Lower lobe of right lung (tissue), 2 donors: ENCODE measurements around the gene DUOX2. TPM values are rescaled to one million over a fixed set of nuclear protein-coding genes. Genes with fewer than 3 reads are reported as not detected.

Experiments used
- ATAC-seq, 2 donors: fragments of 200-7000 bp; cut with Tn5 transposase; one replicate each; pipeline ENCODE4 v1.9.1; 2020 to 2022; ENCODE audit warnings: mild to moderate bottlenecking in 2 of 2, moderate library complexity in 2 of 2
- DNase-seq: peaks from one replicate; pipeline ENCODE4 v3.0.0-alpha.2; 2020
- H3K27ac ChIP-seq: fragments of 200-600 bp; one replicate; pipeline ENCODE4 v1.8.0; 2022
- H3K27me3 ChIP-seq: fragments of 200-600 bp; one replicate; pipeline ENCODE4 v1.8.0; 2022; ENCODE audit warnings: low read depth
- H3K36me3 ChIP-seq: fragments of 200-600 bp; one replicate; pipeline ENCODE4 v1.8.0; 2022; ENCODE audit warnings: mild to moderate bottlenecking
- H3K4me1 ChIP-seq: fragments of 200-600 bp; one replicate; pipeline ENCODE4 v1.8.0; 2022
- H3K4me3 ChIP-seq: fragments of 200-600 bp; one replicate; pipeline ENCODE4 v1.8.0; 2022; ENCODE audit warnings: mild to moderate bottlenecking
- H3K9me3 ChIP-seq: fragments of 200-600 bp; one replicate; pipeline ENCODE4 v1.8.0; 2022
- intact Hi-C: fragments of 100-400 bp; cut with DNase I; formaldehyde crosslinking; loops from one replicate; pipeline ENCODE4 v1.11.0; 2022
- long read RNA-seq: library from polyadenylated mRNA; unstranded; transcript quantifications from one replicate; pipeline ENCODE4 v2.0.0, GENCODE V29; 2021
- total RNA-seq: library from RNA; stranded (reverse); fragmentation: NEBNext Ultra II Directional; extraction: Animal tissue kit (Norgen Biotek cat#: 25700); gene quantifications from one replicate; pipeline ENCODE4 v1.2.1, GENCODE V29; 2021
- TF ChIP-seq, protein P1 (sequence below): fragments of 200-600 bp; IDR thresholded peaks from one replicate; pipeline ENCODE4 v1.8.0; 2022; ENCODE audit warnings: antibody characterized with exemption, mild to moderate bottlenecking
- donor health status: DM: no; HTN: yes; CAD: no; lungs with severe emphysema.

DUOX2 gene
- total RNA-seq: 4.0 TPM
- long read RNA-seq, partial matches to known transcripts: 1 of 1 reads
- long read RNA-seq, other reads (novel, unspliced or antisense): 0 of 1 reads

DNA sequence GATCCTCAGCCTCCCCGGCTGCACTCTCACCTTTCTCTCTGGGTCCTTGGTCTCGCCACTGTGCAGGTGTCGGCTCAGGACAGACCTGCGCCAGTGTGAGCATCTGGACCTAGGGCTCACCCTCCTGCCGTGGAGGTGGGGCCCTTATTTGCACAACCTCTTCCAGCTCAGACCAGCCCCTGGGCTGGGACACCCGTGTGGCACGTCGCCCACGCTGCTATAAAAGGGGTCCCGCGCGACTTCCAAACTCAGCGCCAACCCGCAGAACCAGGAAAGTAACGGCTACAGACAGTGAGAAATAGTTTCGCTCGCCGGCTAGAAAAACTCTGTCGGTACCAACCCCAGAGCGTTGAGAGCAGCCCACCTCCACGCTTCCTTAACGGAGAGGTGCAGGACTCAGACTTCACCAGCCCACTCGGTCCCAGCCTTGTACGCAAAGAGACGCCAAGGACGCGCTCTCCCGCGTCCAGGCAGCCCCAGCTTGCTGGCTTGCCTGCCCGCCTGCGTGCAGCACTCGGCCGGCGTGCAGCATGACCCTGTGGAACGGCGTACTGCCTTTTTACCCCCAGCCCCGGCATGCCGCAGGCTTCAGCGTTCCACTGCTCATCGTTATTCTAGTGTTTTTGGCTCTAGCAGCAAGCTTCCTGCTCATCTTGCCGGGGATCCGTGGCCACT, at the start of gene DUOX2, which contains the start of gene DUOXA2:
Gene DUOX2 (minus strand): TSS at position 97 of the 675 bp plus-strand sequence. CDS start 761 bp downstream, outside the sequence.
Gene DUOXA2 (plus strand): TSS at position 251 of the 675 bp plus-strand sequence. CDS start 280 bp downstream, at position 531.
- ATAC-seq (peak in 1 of 2 donors; percentile 2), DNase-seq (no peak)
- TF ChIP-seq, protein P1, sequence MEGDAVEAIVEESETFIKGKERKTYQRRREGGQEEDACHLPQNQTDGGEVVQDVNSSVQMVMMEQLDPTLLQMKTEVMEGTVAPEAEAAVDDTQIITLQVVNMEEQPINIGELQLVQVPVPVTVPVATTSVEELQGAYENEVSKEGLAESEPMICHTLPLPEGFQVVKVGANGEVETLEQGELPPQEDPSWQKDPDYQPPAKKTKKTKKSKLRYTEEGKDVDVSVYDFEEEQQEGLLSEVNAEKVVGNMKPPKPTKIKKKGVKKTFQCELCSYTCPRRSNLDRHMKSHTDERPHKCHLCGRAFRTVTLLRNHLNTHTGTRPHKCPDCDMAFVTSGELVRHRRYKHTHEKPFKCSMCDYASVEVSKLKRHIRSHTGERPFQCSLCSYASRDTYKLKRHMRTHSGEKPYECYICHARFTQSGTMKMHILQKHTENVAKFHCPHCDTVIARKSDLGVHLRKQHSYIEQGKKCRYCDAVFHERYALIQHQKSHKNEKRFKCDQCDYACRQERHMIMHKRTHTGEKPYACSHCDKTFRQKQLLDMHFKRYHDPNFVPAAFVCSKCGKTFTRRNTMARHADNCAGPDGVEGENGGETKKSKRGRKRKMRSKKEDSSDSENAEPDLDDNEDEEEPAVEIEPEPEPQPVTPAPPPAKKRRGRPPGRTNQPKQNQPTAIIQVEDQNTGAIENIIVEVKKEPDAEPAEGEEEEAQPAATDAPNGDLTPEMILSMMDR: no peak
- peaks cover 80% of the 10 kb centered on the region for H3K27me3 ChIP-seq
- H3K4me3 ChIP-seq: no peak within 1 kb of the TSS
- intact Hi-C loops: no loop called here
- no peaks in the 10 kb centered on the region for H3K9me3 ChIP-seq
- H3K4me1 ChIP-seq: peaks cover 42% of the 10 kb centered on the region
- H3K36me3 ChIP-seq: peaks cover 6% of the 10 kb centered on the region
- H3K27ac ChIP-seq: no peak within 1 kb of the TSS

DNA sequence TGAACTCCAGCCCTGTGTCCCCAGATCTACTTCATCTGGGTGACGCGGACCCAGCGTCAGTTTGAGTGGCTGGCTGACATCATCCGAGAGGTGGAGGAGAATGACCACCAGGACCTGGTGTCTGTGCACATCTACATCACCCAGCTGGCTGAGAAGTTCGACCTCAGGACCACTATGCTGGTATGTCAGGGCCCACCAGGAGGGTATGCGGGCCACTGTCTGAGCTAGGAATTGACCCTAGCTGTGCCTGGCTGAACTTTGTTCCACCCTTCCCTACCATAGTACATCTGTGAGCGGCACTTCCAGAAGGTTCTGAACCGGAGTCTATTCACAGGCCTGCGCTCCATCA, 49.5 kb upstream of the DUOX2 start:
- peak overlapping the region; percentile 63 for H3K27ac ChIP-seq
- intact Hi-C loops: no loop called here
- DNase-seq (no peak), ATAC-seq (no peak)
- H3K4me3 ChIP-seq: no peak overlapping the region
- TF ChIP-seq, protein P1: no peak
- H3K27me3 ChIP-seq: no peaks in the 10 kb centered on the region
- H3K36me3 ChIP-seq: peaks cover 16% of the 10 kb centered on the region
- H3K4me1 ChIP-seq: peaks cover 69% of the 10 kb centered on the region
- H3K9me3 ChIP-seq: no peaks in the 10 kb centered on the region

DNA sequence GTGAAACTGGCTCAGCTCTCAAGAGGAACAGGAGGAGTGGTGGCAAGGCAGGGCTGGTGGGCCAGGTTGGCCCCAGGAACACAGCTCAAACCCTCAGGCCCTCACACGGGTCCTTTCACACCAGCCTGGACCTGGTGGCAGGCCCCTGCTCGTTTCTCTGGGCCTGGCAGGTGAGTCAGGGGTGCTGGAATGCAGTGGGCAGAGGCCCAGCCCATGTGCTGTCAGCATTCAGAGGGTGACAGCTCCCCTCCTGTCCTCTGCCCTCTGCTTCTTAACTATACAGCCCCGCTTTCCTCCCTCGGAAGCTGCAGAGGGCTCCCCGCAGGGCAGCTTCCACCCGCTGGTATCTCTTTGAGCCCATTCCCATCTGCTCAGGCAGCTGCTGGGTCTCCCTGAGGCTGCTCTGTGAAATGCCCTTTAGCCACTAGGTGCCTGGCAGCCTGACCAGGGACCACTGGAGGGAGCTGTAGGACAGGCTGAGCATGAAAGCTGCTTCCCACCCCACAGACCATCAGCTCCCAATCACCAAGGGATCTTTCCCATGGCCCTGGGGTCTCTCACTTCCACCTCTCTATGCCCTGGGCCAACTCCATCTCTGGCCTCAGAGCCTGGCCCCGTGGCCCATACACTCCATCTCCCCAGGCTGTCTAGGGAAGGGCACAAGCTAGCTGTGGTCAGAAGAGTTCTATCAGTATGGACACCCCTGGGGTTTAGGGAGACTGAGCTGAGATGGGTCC, 49.0 kb upstream of the DUOX2 start:
- peaks cover 19% of the 10 kb centered on the region for H3K36me3 ChIP-seq
- intact Hi-C loops: no loop called here
- no peak overlapping the region for H3K4me3 ChIP-seq
- H3K27me3 ChIP-seq: no peaks in the 10 kb centered on the region
- peak; percentile 77 for DNase-seq
- H3K4me1 ChIP-seq: peaks cover 69% of the 10 kb centered on the region
- no peaks in the 10 kb centered on the region for H3K9me3 ChIP-seq
- peak; percentile 67 to 68 for ATAC-seq
- TF ChIP-seq, protein P1: peak; percentile 84
- peak overlapping the region; percentile 63 for H3K27ac ChIP-seq

DNA sequence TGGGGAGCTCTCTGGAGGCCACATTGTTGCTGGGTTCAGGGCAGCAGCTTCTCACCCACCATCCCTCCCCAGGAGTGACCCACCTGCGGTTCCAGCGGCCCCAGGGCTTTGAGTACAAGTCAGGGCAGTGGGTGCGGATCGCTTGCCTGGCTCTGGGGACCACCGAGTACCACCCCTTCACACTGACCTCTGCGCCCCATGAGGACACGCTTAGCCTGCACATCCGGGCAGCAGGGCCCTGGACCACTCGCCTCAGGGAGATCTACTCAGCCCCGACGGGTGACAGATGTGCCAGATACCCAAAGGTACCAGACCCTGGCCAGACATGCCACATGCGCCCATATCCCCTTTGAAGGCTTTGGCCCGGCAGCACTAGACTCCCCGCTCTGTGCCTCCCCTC, 47.7 kb upstream of the DUOX2 start:
- TF ChIP-seq, protein P1: no peak
- Histone ChIP-seq H3K4me3 (no peak overlapping the region), H3K36me3 (peaks cover 30% of the 10 kb centered on the region), H3K9me3 (no peaks in the 10 kb centered on the region), H3K27ac (peak overlapping the region; percentile 32), H3K27me3 (no peaks in the 10 kb centered on the region), H3K4me1 (peaks cover 69% of the 10 kb centered on the region)
- ATAC-seq (no peak), DNase-seq (no peak)
- intact Hi-C loops: no loop called here

DNA sequence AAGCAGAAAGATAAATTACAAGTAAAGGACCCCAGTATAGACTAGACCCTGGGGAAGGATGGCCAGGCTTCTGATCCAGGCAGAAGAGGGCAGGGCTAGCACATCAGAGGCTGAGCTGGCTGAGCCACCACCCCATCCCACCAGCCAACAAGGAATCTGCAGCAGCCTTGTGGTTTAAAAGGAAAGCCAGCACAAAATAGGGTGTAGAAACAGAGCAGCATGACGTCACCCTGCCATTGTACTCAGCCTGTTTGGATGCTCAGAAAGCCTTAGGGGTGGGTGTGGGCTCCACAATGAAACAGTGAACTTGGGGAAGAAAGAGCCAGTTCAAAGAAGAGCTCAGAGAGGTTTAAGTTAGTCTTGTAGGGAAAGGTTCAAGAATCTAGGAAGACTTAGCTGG, 44.0 kb upstream of the DUOX2 start:
- ATAC-seq (no peak), DNase-seq (no peak)
- Histone ChIP-seq H3K9me3 (no peaks in the 10 kb centered on the region), H3K27me3 (no peaks in the 10 kb centered on the region), H3K36me3 (peaks cover 44% of the 10 kb centered on the region), H3K4me1 (peaks cover 40% of the 10 kb centered on the region), H3K27ac (no peak overlapping the region), H3K4me3 (no peak overlapping the region)
- intact Hi-C loops: no loop called here
- TF ChIP-seq, protein P1: no peak
